ENCODE data around the gene SYNE1. TPM values are rescaled to one million over a fixed set of nuclear protein-coding genes. Genes with fewer than 3 reads are reported as not detected.
"Not testable (repeated sequence)": the region's sequence is repeated elsewhere in the genome, so short reads cannot be mapped to it uniquely, and the experiment has no call there.

The SYNE1 gene
- total RNA-seq, 3 donors from 2014 or later (not counting 1 experiment from before 2014, with no cell fraction given), result 489 to 570 (median 498) TPM

DNA sequence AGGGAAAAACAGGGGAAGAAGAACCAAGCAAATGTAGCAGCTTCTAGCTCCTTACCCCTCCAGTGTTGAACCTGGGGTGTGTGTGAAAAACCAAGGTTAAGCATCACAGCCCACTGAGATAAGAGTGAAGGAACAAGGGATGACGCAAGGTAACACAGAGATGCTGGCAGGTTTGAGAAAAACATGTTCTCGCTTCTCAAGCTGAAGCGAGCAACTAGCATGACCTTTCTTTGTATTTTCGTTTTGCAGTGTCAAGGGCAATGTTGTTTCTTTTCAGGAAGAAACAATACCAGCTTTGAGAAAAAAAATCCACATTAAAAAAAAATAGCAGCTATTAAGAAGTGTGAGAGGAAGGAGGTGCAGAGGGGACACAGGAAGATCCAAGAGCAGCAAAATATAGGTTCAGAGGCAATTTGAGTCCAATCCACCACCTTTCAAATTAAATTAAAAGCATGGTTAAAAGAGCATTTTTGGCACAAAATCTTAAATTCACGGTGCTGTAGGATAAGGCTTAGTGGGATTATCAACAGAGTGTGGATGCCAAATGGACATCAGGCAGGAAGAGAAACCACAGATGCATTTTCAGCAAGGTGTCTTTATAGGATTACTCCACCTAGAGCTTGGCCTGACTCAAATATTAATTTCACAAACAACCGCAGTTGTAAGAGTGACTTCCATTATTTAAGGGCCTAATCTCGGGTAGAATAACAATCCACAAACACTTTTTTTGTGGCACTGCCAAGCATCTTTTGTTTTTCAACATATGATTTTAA, 70.9 kb downstream of the SYNE1 start:
- Histone ChIP-seq H3K27me3 (ENCODE audit: control insufficient read depth, insufficient read depth, low read length) (no peaks in the 10 kb centered on the region), H3K4me1 (ENCODE audit: control insufficient read depth, insufficient read depth, low read length) (peaks cover 9% of the 10 kb centered on the region), H3K36me3 (ENCODE audit: control insufficient read depth, insufficient read depth, low read length) (no peaks in the 10 kb centered on the region), H3K27ac (ENCODE audit: low read length) (peak overlapping the region; percentile 23), H3K4me3 (ENCODE audit: low read length) (no peak overlapping the region), H3K9me3 (ENCODE audit: control insufficient read depth, insufficient read depth, low read length) (no peaks in the 10 kb centered on the region)
- DNase-seq, result peak in 1 of 2 donors; percentile 69
- Mint-ChIP-seq H3K27ac (peak overlapping the region; percentile 88 to 90), H3K4me3 (peak overlapping the region; percentile 22), H3K9me3 (no peaks in the 10 kb centered on the region), H3K36me3 (no peaks in the 10 kb centered on the region), H3K27me3 (ENCODE audit: low read depth in 2 of 2) (no peaks in the 10 kb centered on the region), H3K4me1 (peaks cover 59 to 67% of the 10 kb centered on the region in 2 donors)
- intact Hi-C loops (cut with micrococcal nuclease), result loop anchor here (2.0 kb wide), 1 partner anchor 69 kb away; no protein-coding TSS in a partner anchor
- WGBS (ENCODE audit: insufficient coverage), result 65% methylated on average over 7 of the region's 7 CpGs
- TF ChIP-seq, protein P1, sequence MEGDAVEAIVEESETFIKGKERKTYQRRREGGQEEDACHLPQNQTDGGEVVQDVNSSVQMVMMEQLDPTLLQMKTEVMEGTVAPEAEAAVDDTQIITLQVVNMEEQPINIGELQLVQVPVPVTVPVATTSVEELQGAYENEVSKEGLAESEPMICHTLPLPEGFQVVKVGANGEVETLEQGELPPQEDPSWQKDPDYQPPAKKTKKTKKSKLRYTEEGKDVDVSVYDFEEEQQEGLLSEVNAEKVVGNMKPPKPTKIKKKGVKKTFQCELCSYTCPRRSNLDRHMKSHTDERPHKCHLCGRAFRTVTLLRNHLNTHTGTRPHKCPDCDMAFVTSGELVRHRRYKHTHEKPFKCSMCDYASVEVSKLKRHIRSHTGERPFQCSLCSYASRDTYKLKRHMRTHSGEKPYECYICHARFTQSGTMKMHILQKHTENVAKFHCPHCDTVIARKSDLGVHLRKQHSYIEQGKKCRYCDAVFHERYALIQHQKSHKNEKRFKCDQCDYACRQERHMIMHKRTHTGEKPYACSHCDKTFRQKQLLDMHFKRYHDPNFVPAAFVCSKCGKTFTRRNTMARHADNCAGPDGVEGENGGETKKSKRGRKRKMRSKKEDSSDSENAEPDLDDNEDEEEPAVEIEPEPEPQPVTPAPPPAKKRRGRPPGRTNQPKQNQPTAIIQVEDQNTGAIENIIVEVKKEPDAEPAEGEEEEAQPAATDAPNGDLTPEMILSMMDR (IDR thresholded peaks at IDR 0.05), result no peak
- peak; percentile 84 to 88 (median 86) for ATAC-seq

DNA sequence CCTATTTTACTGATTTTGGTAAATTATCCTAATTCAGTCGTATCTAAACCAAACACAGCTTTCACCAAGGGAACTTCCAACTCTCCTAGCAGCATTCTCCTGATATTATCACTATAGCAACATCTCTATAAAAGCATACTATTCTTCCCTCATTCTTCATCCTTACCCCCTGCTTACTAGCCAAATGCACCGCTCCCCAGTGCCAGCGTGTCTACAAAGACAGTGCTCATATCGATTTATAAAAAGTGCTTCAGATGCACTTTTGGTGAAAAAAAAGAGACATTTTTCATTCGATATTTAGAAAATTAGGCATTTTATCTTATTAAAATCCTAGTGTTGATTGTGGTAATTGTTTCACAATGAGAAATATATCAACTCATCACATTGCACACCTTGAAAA, 74.0 kb downstream of the SYNE1 start:
- no peak overlapping the region for H3K27ac ChIP-seq (ENCODE audit: low read length)
- TF ChIP-seq, protein P1 (IDR thresholded peaks at IDR 0.05), result no peak
- ATAC-seq (no peak), DNase-seq (no peak)
- H3K9me3 ChIP-seq (ENCODE audit: control insufficient read depth, insufficient read depth, low read length), result no peaks in the 10 kb centered on the region
- Mint-ChIP-seq H3K36me3 (peaks cover 2% of the 10 kb centered on the region), H3K4me1 (peaks cover 58 to 63% of the 10 kb centered on the region in 2 donors), H3K4me3 (no peak overlapping the region), H3K27me3 (ENCODE audit: low read depth in 2 of 2) (no peaks in the 10 kb centered on the region), H3K9me3 (no peaks in the 10 kb centered on the region), H3K27ac (peak overlapping the region; percentile 7)
- H3K27me3 ChIP-seq (ENCODE audit: control insufficient read depth, insufficient read depth, low read length), result no peaks in the 10 kb centered on the region
- H3K36me3 ChIP-seq (ENCODE audit: control insufficient read depth, insufficient read depth, low read length), result no peaks in the 10 kb centered on the region
- intact Hi-C loops (cut with micrococcal nuclease), result no loop called here
- H3K4me1 ChIP-seq (ENCODE audit: control insufficient read depth, insufficient read depth, low read length), result peaks cover 7% of the 10 kb centered on the region
- WGBS (ENCODE audit: insufficient coverage), result 94% methylated on average over 4 of the region's 5 CpGs
- no peak overlapping the region for H3K4me3 ChIP-seq (ENCODE audit: low read length)

DNA sequence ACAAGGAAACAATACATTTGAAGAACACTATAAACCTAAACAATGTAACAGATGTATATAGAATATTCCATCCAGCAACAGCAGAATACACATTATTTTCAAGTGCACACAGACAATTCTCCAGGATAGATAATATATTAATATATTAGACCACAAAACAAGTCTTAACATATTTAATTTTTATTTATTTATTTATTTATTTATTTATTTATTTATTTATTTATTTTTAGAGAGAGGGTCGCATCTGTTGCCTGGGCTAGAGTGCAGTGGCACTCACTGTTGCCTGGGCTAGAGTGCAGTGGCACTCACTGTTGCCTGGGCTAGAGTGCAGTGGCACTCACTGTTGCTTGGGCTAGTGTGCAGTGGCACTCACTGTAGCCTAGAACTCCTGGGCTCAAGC, 78.4 kb downstream of the SYNE1 start:
- peaks cover 19% of the 10 kb centered on the region for H3K36me3 Mint-ChIP-seq
- peaks cover 5 to 12% of the 10 kb centered on the region in 2 donors for H3K9me3 Mint-ChIP-seq
- ATAC-seq; H3K27ac ChIP-seq (ENCODE audit: low read length); H3K9me3 ChIP-seq (ENCODE audit: control insufficient read depth, insufficient read depth, low read length); DNase-seq; intact Hi-C loops (cut with micrococcal nuclease); H3K4me1 ChIP-seq (ENCODE audit: control insufficient read depth, insufficient read depth, low read length); H3K27me3 ChIP-seq (ENCODE audit: control insufficient read depth, insufficient read depth, low read length); H3K27ac Mint-ChIP-seq; H3K4me3 ChIP-seq (ENCODE audit: low read length); H3K36me3 ChIP-seq (ENCODE audit: control insufficient read depth, insufficient read depth, low read length); H3K4me3 Mint-ChIP-seq; H3K27me3 Mint-ChIP-seq (ENCODE audit: low read depth in 2 of 2): not testable (repeated sequence)
- 92% methylated on average over 1 of the region's 1 CpG for WGBS (ENCODE audit: insufficient coverage)
- peaks cover 58 to 66% of the 10 kb centered on the region in 2 donors for H3K4me1 Mint-ChIP-seq

DNA sequence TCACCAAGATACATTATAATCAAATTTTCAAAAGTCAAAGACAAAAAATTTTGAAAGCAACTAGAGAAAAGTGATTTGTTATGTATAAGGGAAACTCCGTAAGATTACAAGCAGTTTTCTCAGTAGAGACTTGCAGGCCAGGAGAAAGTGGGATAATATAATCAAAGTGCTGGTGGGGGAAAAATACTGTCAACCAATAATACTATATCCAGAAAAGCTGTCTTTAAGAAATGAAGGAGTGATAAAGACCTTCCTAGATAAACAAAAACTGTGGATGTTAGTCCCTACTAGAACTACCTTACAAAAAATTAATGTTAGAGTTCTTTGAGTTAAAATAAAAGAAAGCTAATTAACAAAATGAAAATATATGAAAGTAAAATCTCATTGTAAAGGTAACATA, 79.7 kb downstream of the SYNE1 start:
- DNase-seq (no peak), ATAC-seq (no peak)
- Mint-ChIP-seq H3K36me3 (peaks cover 19% of the 10 kb centered on the region), H3K27me3 (ENCODE audit: low read depth in 2 of 2) (no peaks in the 10 kb centered on the region), H3K4me1 (peaks cover 58 to 62% of the 10 kb centered on the region in 2 donors), H3K27ac (peak overlapping the region in 1 of 2 donors; percentile 19), H3K9me3 (peaks cover 5 to 12% of the 10 kb centered on the region in 2 donors), H3K4me3 (no peak overlapping the region)
- Histone ChIP-seq H3K4me1 (ENCODE audit: control insufficient read depth, insufficient read depth, low read length) (peaks cover 7% of the 10 kb centered on the region), H3K9me3 (ENCODE audit: control insufficient read depth, insufficient read depth, low read length) (no peaks in the 10 kb centered on the region), H3K4me3 (ENCODE audit: low read length) (no peak overlapping the region), H3K27ac (ENCODE audit: low read length) (no peak overlapping the region), H3K27me3 (ENCODE audit: control insufficient read depth, insufficient read depth, low read length) (no peaks in the 10 kb centered on the region), H3K36me3 (ENCODE audit: control insufficient read depth, insufficient read depth, low read length) (no peaks in the 10 kb centered on the region)
- intact Hi-C loops (cut with micrococcal nuclease), result no loop called here
- TF ChIP-seq, protein P1 (IDR thresholded peaks at IDR 0.05), result no peak
- WGBS (ENCODE audit: insufficient coverage), result 100% methylated on average over 1 of the region's 1 CpG

All from natural killer cell (primary cell).